GM04503 (cell line): ENCODE results near the gene SNRK.
A peak's percentile ranks its signal among the peaks of the same experiment; 100 is the strongest.

Experiments
- DNase-seq: peaks from one replicate; pipeline ENCODE4 v3.0.0-alpha.2; 2012; ENCODE audit warnings: low read depth

SNRK gene

GRCh38 chr3:43372809-43373559 is 86.6 kb downstream of the SNRK start:
- no peak for DNase-seq

GRCh38 chr3:43373560-43373928 is 87.2 kb downstream of the SNRK start:
- DNase-seq, result no peak

- DNase-seq, result no peak
These were observed 92.0 kb downstream of the SNRK start for GRCh38 chr3:43378066-43378935.

- DNase-seq, result peak; percentile 47
These were observed 93.0 kb downstream of the SNRK start for GRCh38 chr3:43379343-43379742.

- DNase-seq, result no peak
These were observed 101.8 kb downstream of the SNRK start for GRCh38 chr3:43388175-43388574.

GRCh38 chr3:43388915-43389314 is 102.6 kb downstream of the SNRK start:
- no peak for DNase-seq

- no peak for DNase-seq
These were observed 103.3 kb downstream of the SNRK start for GRCh38 chr3:43389388-43390254.

- no peak for DNase-seq
These were observed 103.9 kb downstream of the SNRK start for GRCh38 chr3:43390255-43390588.

GRCh38 chr3:43391621-43392020 is 105.3 kb downstream of the SNRK start:
- no peak for DNase-seq

- DNase-seq, result no peak
These were observed 107.8 kb downstream of the SNRK start for GRCh38 chr3:43394041-43394554.

- DNase-seq, result no peak
These were observed 112.7 kb downstream of the SNRK start for GRCh38 chr3:43399034-43399433.

- no peak for DNase-seq
These were observed 113.8 kb downstream of the SNRK start for GRCh38 chr3:43400167-43400566.
